Dermis microvascular lymphatic vessel endothelial cell (primary cell): ENCODE measurements around the gene STK32C. TPM values are rescaled to one million over a fixed set of nuclear protein-coding genes. Genes with fewer than 3 reads are reported as not detected.

Source experiments
- DNase-seq, 2 donors: peaks; one replicate each; pipeline versions ENCODE4 v3.0.0 to v3.0.0-alpha.2; 2010; ENCODE audit warnings: low read depth in 2 of 2
- total RNA-seq: library from RNA; depleted of rRNA; stranded (reverse); fragments of >200 nt; gene quantifications from 2 replicates; pipeline ENCODE4 v1.2.1, GENCODE V29; 2014

The STK32C gene
- total RNA-seq, 1 donor from 2014 or later = 10.0 TPM

DNA sequence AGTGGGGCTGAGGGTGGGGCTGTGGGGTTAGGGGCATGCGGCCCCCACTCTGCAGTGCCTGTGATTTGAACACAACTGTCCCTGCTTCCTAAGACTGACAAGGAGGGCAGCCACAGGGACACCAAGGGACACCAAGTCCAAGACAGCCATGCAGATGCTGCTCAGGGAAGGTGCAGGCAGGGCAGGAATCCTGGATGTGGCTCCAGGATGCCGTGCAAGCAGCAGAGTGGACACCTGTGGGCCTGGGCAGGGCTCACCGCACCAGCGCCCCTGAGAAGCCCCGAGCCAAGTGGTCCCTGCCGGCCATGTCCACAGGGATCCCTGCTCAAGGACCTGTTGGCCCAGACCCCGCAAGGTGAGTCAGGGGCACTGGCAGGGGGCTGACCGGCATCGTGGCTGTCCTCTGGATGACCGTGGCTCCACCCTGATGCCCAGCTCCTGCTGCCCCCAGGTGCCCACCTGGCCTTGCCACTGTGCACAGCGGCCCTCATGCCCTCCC lies 58.5 kb downstream of the STK32C start:
- DNase-seq = no peak

- peak in 1 of 2 donors; percentile 18 for DNase-seq
Measured at GRCh38 chr10:132248455-132249225, 59.1 kb downstream of the STK32C start.

- no peak for DNase-seq
Measured at GRCh38 chr10:132247943-132248342, 59.8 kb downstream of the STK32C start.

GRCh38 chr10:132246296-132246695 lies 61.5 kb downstream of the STK32C start:
- DNase-seq = no peak

DNA sequence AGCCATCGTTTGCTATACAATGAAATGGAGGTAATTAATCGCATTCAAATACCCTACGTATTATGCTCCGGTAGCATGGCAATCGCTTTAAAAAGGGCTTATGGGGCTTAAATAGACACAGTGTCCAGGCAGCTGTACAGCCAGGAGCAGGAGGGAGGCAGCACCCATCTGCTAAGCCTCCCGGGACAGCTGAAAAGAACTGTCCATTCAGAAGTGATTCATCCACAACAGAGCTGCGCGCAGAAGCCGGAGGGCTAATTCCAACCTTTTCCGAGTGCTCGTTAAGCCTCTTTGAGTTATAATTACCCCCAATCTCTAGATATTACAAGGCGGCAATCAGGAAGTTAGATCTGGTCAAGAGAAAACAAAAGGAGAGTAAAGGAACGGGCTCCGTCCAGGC lies 62.7 kb downstream of the STK32C start:
- no peak for DNase-seq

GRCh38 chr10:132243626-132244025 lies 64.1 kb downstream of the STK32C start:
- DNase-seq = no peak

- no peak for DNase-seq
Measured at GRCh38 chr10:132243141-132243540, 64.6 kb downstream of the STK32C start.

DNA sequence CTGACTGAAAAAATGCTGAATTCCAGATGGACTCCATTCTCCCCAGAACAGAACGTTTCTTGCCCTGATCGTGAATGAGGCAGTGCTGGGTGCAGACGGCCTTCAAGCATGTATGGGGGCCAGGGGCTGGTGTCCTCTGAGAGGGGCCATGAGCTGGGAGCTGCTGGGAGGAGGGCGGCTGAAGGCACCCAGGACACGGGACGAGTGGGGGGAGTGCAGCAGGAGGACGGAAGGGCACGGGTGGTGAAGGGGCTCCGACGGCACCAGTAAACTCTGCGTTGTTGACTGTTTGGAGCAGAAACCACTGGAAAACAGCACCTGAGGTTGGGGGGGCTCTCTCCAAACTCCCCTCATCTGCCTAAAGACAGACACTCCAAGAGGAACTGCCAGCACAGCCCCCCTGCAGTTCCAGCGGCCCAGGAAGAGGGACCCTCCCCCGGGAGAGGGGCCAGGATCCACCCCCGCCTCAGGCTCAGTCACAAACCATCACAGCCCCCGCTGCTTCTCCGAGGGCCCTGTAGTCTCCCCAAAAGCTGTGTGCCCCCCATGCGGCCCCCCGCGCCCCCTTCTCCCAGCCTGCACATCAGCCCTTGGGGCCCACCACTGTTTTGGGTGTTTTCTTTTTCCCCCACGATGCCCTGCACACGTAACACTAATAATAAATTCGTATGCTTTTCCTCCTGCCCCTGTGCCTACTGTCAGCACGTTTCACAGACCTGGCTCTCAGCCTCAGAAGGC lies 65.5 kb downstream of the STK32C start:
- no peak for DNase-seq

DNA sequence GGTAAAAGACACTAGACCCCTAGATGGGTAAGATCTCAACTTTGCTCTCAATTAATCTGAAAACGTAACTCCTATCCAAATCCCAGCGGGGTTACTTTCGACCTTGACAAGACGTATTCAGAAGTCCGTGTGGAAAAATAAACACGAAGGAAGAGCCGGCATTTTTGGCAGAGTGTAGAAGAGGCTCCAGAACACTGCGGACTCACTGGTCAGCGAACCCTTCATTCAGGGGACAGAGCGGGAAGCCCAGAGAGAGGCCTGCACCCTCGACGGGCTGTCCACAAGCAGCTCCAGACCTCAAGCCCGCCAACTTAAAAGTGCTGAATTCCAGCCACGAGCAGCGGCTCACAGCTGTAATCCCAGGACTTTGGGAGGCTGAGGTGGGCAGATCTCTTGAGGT lies 66.3 kb downstream of the STK32C start:
- DNase-seq = no peak

DNA sequence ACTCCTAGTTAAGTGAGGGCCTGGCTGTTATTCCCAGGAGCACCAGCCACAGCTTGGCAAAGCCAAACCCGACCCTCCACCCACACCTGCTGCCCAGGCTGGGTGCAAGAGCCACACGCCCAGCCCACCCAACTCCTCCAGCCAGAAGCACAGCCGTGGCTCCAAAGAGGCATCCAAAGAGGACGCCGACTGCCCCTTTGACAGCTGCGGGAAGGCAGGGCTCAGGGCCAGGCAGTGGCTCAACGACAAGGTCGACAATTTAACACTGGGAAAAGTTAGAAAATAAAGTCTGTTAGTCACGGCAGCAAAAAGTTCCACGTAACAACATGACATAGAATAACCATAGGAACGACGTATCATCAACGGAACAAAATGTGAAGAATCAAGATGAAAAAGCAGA lies 66.7 kb downstream of the STK32C start:
- no peak for DNase-seq

GRCh38 chr10:132240581-132240980 lies 67.2 kb downstream of the STK32C start:
- DNase-seq = no peak

- no peak for DNase-seq
Measured at GRCh38 chr10:132240156-132240555, 67.6 kb downstream of the STK32C start.

DNA sequence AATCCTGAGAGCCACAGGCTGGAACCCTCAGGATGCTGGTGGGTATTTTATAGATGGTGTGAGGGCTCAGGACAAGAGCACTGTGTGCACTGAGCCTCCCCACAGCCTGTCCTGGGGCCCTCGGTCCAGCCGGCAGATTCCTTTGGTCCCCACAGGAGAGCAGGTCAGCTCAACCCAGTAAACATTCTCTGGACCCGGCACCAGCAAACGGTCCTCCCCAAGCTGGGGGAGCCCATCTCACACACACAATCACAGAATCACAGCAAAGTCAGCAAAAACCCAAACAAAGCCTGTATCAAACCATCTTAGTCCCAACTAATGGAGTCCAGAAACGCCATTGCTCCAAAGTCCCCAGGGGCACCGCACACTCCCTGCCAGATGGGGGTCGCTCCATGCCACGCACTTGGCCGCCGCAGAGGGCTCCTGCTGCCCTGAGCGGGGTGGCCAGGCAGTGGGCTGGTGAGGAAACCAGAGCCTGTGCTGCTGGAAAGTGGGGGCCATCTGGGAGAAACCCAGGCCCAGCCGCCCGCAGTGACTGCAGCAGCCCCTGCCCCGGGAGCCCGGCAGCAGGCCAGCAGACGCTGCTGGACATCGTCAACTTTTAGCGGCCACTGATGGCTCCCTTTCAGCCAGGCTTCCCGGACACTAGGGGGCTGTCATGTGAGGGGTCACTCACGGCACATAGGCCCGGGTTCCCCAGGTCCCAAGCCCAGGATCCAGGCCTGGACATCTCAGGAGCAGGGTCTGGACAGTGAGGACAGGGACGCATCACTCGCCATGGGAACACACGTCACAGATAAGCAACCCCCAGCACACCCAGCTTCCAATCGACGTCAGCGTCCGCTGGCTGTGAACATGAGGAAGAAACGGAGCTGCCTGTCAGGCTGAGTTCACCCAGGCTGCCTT lies 68.4 kb downstream of the STK32C start:
- no peak for DNase-seq

GRCh38 chr10:132238371-132239125 lies 69.2 kb downstream of the STK32C start:
- no peak for DNase-seq

GRCh38 chr10:132237871-132238270 lies 69.9 kb downstream of the STK32C start:
- no peak for DNase-seq

DNA sequence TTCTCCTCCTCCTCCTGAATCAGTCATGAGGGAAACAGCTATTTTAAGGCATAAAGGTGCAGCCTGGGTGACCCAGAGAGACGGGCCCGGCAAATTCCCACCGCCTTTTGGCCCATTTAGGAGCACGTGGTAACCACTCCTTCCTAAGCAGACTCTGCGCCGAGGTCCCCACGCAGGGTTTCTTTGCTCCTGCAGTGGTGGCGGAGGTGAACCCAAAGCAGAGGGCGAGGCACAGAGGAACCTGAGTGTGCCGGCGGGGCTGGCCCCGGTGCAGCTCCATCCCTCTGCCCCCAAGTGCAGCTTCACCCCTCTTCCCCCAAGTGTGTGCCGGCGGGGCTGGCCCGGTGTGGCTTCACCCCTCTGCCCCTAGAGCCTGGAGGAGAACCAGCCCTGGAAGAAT lies 70.4 kb downstream of the STK32C start:
- DNase-seq = no peak

- DNase-seq = no peak
Measured at GRCh38 chr10:132236881-132237280, 70.9 kb downstream of the STK32C start.

DNA sequence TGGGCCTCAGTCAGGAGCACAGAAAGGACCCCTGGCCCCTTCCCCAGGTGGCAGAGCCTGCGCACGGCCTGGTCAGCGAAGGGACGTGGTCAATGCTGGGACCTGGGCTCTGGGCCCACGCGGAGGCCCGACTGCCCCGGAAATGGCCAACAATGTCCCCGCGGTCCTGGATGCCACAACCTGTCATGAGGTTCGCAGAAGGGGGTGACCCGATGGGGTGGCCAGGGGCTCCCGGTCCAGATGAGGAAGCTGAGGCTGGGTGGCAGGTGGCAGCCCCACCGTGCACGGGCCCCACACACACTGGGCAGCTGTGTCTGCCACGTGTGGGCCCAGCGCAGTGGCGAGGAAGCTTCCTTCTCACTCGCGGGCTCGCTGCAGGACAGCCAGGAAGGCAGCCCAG lies 71.6 kb downstream of the STK32C start:
- no peak for DNase-seq

DNA sequence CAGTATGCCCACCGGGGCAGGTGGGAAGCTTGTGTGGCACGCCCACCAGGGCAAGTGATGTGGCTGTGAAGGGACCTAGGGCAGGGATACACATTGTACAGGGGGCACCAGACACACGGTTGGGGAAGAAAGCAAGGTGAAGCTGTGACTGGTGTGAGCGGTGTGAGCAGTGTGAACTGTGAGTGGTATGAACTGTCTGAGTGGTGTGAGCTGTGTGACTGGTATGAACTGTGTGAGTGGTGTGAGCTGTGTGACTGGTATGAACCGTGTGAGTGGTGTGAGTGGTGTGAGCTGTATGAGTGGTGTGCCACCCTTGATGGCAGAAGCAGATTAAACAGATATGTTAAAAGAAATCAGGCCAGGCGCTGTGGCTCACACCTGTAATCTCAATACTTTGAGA lies 72.9 kb downstream of the STK32C start:
- DNase-seq = no peak

GRCh38 chr10:132233501-132234085 lies 74.2 kb downstream of the STK32C start:
- DNase-seq = no peak

DNA sequence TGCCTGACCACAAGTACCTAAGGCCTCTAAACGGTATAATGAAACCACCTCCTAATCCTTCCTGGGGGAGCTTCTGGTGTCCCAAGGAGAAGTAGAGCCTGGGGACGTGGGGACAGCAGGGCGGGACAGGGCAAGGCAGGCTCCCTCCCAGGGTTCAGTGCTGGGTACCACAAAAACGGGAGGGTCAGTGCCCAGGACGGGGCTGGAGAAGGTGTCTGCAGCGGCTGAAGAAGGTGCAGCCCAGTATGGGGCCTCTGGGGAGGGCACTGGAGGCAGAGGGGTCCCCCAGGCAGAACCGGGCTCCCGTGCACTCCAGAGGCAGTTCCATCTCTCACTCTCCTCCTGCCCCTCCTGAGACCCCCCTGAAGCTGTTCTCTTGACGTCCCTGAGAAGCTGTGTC lies 74.8 kb downstream of the STK32C start:
- no peak for DNase-seq
